ENCODE results near the gene ZFHX2.
"Not testable (repeated sequence)": the region's sequence is repeated elsewhere in the genome, so short reads cannot be mapped to it uniquely, and the experiment has no call there.

ZFHX2 gene

DNA sequence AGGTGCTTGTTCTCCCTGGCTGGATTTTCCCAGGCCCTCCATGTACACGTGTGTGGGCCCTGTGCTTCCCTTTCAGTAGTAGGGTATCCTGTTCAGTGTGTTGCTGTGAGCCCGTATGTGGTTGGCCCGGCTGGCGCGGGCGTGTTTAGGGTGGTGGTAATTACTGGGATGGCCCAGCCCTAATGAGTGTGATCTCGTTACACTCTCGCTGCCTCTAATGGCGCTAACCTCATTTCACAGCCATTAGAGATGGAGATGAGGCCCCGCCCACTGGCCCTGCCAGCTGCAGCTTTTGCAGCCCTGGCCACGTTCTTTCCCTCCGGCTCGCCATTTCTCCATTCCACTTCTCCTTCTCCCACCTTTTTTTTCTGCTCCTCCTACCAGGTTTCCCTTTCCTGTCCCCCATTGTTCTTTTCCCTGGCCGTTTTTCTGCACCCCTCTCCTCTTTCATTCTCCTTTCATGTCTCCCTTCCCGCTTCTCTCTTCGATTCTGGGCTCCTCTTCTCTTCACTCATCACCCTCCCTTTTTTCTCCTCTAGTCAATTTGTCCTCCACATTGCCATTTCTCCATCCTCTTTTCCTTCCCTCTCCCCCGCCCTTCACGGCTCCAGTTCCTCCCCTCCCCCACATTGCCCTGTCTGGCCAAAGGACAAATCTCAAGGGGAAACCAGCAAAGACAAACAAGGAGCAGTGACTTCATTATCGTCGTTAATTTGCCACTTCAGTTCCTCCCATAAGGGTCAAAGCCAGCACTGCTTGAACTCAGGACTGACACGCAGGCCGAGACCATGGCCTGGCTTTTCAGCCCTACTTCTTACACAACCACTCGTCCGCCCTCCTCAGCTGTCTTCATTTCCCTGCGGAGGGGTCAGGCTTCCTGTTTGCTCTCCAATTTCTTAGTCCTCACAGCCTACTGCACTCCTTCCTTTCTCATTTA, 6.8 kb downstream of the ZFHX2 start:
- no peak for DNase-seq (ENCODE audit: low read depth in 4 of 4, low spot score in 1 of 4)

DNA sequence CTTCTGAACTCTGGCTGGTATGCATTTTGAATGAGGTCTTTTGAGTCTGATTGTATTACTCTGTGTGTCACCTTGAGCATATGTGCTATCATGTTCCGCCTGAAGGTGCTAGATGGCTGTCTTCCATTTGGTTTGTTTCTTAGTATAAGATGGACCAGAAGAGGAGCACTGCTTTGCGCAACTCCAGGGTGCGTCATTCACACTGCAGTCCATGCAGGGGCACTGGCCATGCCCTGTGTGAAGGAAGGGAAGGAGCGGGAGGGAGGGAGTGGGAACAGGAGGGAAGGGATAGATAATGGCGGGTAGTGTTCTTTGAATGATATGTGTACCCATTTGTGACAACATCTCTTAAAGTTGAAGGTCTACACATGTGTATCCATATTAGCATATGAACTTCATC, 8.2 kb downstream of the ZFHX2 start:
- DNase-seq (ENCODE audit: low read depth in 4 of 4, low spot score in 1 of 4), result no peak

DNA sequence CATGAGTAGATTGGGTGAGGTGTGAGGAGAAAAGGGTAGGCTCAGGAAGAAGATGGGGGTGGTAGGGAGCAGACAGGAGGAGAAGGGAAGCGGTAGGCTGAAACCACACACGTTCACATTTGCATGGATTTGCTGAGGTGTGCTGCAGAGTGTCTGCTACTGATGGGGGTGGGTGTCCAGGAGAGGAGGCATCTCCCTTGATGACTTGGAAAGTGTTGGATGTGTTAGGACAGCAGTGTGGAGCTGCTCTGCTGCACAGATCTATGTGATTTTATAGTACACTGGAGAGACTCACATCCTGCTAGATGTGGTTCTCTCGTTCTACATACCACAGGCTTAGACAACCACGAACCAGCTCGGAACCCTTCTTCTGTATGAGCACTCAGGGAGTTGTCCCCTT, 9.3 kb downstream of the ZFHX2 start:
- DNase-seq (ENCODE audit: low read depth in 4 of 4, low spot score in 1 of 4), result no peak

DNA sequence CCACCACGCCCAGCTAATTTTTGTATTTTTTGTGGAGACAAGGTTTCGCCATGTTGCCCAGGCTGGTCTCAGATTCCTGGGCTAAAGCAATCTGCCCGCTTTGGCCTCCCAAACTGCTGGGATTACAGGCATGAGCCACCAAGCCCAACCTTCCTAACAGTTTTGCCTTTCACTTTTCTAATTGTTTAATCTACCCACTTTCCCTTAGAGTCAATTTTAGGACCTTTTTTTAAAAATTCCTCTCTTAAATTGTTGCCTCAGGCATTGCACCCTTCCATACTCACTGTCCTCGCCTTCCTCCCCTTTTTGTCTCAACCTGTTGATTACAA, 11.5 kb downstream of the ZFHX2 start:
- DNase-seq (ENCODE audit: low read depth in 4 of 4, low spot score in 1 of 4), result no peak

DNA sequence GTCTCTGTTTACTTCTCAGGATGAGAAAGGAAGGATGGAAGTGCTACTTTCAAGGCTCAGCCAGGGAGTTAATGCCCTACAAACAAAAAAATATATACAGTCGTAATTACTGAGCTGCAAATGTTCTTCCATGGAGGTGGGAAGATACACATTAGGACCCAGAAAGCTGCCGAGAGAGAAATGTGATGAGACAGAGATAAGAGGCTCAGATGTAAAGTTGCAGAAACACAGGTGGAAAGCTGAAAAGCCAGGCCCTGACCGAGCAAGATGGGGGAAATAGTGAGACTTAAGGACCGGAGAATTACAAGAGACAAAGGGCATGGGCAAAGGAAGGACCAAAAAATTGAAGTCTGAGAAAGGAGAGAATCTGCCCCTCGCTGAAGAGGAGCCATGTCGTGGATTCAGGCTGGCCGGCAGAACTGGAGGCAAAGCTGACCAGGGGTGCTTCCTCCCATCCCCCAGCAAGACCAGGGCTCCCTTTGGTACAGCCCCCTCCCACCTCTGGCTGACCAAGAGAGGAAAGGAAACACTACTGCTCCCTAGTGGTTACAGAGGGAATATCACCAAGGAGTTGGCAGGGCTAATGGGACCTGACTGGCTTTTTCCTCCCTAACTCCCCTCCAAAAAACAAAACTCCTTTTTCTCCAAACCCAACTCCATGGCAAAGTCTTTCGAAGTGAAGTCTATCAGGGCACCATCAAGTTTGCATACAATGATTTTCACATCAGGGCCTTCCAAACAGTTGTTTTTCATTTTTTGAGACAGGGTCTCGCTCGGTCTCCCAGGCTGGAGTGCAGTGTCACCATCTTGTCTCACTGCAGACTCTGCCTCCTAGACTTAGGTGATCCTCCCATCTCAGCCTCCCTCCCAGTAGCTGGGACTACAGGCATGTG, 12.1 kb downstream of the ZFHX2 start:
- no peak for DNase-seq (ENCODE audit: low read depth in 4 of 4, low spot score in 1 of 4)

DNA sequence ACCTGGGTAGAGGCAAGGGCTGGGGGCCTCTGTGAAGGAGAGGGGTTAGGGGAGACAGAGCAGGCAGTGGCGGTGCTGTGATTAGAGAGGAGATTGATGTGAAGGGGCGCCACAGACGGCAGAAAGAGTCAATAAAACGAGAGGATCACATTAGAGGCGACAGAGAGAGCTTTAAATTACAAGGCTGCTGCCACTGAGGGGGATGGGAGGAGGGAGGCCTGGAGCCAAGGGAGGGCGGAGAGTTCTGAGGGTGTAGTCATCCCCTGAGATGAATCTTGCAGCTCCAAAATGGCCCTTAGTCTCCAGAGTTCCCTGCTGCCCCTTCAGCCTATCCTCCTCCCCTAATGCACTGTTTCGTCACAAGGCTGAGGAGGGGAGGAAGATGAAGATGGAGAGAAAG, 12.8 kb downstream of the ZFHX2 start:
- no peak for DNase-seq (ENCODE audit: low read depth in 4 of 4, low spot score in 1 of 4)

DNA sequence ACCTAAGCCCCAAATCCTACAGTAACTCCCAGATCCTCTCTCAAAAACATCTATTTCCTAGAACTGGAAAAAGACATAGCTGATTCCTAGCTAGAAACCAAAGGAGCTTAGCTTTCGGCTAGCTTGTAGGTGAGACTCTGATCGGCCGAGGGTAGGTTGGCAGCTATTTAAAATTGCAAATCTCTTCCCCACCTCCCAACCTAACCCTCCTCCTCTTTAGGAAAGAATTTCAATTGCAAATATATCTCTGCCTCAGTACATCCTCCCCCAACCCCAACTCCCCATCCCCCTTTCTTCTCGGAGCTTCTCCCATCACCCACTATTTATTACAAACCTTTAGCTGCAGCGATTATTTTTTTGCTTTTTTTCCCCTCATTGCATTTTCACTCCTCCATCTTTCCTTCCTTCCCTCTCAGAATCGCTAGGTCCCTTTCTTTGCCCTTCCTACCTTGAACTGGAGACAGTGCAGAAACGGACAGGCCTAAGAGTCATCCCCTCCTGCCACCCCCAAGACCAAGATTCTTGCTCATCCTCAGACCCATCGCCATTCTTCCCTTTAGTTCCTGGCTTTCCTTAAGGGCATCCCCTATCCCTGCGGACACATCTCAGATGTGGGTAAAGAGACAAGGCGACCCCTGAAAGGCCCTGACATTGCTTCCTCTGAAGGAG, 13.4 kb downstream of the ZFHX2 start:
- DNase-seq (ENCODE audit: low read depth in 4 of 4, low spot score in 1 of 4), result no peak

DNA sequence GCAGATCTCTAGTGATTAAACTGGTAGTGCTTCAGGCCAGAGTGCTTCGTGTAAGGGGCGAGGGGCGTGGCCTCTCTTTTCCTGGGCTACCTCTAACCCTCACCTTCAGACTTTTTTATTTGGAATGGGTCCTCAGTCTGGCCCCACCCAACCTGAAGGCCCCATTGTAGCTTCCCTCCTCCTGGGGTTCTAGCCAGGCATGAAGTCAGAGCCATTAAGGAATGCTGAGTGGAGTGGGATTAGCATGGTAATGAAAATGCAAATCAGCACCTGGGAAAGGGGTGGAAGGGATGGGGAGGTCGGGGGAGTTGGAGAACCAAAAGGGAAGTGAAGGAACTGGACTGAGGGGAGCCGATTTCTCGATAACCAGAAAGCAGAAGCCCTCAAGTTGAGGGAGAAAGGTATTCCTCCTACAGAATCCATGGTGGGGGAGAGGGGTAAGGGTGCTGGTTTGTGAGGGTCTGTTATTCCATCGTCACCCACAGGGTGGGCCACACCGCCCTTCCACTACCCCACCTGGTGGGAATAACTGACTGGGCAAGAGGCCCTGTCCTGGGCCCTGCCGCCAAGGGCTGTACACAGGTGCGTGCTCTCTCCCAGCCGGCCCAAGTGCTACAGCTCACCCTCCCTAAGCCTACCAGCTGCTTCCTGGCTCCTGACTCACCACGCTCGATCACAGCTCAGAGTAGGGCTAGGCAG, 14.1 kb downstream of the ZFHX2 start:
- no peak for DNase-seq (ENCODE audit: low read depth in 4 of 4, low spot score in 1 of 4)

DNA sequence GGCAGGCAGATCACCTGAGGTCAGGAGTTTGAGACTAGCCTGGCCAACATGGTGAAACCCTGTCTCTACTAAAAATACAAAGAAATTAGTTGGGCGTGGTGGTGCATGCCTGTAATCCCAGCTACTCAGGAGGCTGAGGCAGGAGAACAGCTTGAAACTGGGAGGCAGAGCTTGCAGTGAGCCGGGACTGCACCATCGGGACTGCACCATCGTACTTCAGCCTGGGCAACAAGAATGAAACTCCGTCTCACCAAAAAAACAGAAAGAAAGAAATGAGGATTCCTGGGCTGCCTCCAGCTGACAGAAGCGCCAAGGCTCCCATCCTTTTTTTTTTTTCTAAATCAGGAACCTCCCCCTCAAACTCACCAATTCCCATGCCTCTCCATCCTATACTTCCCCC, 14.7 kb downstream of the ZFHX2 start:
- not testable (repeated sequence) for DNase-seq (ENCODE audit: low read depth in 4 of 4, low spot score in 1 of 4)

DNA sequence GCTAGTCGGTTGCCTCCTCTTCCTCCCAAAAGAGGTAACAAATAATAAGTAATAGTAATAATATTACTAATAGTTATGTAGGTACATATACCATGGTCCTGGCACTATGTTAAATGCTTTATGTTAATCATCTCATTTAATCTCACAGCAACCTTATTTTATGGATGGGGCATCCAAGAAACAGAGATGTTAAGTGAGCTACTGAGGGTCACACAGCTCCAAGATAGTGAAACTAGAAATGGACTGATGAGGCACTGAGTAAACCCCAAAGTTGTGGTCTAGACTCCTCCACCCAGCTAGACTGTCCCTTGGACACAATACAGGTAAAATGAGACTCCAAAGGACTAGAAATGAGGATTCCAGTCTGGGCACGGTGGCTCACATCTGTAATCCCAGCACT, 15.1 kb downstream of the ZFHX2 start:
- DNase-seq (ENCODE audit: low read depth in 4 of 4, low spot score in 1 of 4), result no peak

DNA sequence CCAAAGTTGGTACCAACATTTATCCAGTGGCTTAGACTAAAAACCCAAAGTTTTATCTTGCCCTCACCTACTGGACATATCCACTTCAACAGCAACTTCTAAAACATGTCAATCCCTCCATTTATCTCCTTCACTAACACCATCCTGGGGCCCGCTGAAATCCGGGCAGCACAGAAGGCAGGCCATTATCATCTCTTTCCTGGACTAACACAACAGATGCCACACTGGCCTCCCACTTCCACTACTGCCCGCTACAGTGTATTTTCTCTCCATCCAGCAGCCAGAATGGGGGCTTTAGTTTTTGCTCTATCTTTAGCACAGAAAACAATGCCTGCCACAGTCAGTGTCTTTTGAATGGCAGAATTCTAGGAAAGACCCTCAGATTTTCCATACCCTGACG, 15.6 kb downstream of the ZFHX2 start:
- no peak for DNase-seq (ENCODE audit: low read depth in 4 of 4, low spot score in 1 of 4)

DNA sequence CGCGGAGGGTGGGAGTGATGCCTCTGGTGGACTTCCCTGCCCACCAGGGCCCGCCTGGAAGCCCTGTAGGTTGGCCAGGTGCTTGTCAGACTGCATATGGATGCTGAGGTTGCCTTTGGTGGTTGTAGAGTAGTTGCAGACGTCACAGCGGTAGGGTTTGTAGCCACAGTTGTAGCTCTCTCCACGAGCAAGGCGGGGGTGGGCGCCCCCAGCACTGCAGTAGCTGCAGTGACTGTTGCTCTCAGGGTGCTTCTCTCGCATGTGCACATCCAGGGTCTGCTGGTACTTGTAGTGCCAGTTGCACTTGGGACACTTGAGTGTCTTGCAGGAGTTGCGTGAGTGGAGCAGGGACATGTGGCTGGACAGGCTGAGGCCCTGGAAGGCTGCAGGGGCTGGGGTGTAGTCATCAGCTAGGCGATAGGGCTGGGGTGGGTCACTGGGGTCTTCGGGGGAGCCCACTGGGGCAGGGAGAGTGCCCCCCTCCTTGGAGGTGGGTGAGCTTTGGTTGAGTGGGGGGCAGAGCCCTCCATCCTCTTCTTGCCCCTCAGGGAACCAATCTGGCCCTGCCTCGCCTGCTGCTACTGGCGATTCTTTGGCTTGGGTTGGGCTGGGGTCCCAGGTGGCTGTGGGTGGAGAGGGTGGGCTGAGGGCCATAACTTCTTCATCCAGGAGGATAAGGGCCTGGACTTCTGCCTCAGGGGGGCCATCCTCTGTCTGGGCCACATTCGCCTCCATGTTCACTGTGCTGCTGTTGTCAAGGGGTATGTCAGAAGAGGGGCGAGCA, 17.7 kb downstream of the ZFHX2 start:
- DNase-seq (ENCODE audit: low read depth in 4 of 4, low spot score in 1 of 4), result no peak

DNA sequence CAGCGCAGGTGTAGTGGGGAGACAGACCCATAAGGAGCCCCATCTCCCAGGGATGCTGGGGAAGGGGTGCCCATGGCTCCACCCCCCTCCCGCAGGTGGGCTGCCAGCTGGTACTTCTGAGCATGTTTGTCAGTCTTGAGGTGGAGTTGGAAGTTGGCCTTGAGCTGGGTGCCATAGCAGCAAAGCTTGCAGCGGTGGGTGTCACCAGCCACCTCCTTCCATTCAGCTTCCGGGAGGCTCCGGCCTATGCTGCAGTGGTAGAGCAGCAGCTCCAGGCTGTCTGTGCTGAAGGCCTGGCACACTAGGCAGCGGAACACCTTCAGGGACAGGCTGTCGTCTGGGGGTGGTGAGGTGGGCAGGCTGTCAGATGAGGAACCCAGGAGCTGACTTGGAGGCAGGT, 18.9 kb downstream of the ZFHX2 start:
- DNase-seq (ENCODE audit: low read depth in 4 of 4, low spot score in 1 of 4), result no peak

DNA sequence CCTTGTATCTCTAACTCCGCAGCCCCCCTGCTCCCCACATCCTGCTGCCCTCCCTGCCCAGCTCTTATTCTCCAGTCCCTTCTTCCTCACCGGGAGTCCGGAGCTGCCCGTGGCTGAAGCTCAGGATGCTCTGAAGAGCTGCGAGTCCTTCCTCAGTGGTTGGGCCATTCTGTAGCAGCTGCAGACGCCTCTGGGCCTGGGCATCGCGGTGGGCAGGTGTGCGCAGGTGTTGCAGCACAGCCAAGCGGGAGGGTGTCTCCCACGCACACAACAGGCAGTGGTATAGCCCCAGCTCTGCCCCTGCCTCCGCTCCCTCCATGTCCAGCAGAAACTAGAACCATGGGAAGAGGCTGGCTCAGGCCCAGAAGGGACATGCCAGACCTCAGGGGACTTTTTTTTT, 20.2 kb downstream of the ZFHX2 start:
- DNase-seq (ENCODE audit: low read depth in 4 of 4, low spot score in 1 of 4), result no peak

DNA sequence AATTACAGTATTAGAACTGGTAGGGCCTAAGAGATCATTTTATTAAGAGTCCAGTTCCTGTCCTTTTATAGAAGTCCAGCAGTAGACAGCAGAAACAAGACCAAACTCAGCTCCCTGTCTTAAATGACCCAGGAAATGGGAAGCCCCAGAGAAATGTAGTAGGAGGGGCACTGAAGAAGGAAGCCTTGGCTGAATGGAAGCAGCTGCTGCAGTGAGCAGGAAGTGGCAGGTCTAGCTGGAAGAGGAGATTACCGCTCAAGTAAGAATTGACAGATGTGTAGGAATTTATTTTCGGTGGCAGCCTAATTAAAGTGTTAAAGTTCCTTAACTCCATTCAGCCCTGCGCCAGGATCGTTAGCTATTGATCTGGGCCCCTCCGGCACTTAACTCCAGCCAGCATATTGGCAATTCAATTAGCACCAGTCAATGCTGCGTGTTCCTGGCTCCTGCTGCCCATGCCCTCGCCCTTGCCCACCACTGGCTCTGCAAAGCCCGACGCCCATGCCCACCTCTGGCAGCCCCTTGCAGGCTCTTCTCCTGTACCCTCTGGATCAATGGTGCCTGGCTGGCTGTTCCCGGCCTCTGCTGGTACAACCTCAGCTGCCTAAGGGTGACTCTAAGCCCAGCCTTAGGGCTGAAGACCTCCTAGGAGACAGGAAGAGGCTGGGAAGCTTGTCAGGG, 21.1 kb downstream of the ZFHX2 start:
- DNase-seq (ENCODE audit: low read depth in 4 of 4, low spot score in 1 of 4), result no peak

DNA sequence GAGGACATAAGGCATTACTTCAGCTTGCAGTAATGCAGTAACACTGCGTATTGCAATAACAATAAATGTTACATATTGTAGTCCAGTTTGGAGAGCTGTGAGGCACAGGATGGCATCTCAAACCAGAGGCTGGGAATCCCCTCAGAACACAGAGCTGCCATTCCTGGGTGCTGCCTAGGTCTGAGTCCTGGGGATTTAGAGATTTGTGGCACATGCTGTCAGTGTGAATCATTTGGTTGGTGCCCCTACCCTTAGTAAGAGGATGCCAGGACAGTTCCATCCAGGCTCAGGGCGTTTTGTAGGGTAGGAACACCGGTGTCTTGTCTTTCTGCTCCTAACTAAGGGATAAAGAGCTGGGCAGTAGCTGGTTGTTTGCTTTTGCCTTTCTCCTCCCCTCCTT, 22.5 kb downstream of the ZFHX2 start:
- no peak for DNase-seq (ENCODE audit: low read depth in 4 of 4, low spot score in 1 of 4)

DNA sequence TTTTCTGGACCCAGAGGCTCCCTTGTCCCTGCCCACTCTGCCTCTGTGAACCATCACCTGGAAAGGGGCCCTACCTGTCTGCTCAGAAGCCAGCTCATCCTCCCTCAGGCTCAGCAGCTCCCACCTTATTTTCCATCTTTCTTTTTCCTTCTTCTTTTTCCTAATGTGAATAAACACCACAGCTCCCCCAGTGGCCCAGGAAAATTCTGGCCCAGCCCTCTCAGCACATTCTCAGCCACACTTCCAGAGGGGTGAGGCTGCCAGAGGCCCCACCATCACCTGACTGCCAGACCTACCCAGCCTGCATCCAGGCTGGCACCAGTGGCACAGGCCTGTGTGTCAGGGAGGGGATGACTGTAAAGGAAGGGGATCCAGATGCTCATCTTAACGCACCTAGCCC, 23.0 kb downstream of the ZFHX2 start:
- no peak for DNase-seq (ENCODE audit: low read depth in 4 of 4, low spot score in 1 of 4)

DNA sequence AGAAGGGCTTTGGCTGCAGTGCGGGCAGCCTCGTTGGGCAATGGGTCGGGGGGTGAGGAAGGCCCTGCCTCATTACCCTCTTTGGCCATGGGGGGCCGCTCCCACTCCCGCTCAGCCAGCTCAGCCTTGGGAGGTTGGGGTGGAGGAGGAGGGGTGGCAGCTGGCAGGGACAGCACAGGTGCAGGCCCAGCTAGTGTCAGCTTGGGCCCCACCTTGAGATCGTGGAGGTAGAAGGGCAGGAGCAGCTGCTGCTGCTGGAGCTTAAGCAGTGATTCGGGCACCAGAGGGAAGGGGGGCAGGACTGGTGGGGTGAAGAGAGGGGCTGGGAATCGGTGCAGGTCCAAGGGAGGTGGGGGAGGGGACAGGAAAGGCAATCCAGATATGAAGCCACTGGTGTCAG, 26.0 kb downstream of the ZFHX2 start:
- DNase-seq (ENCODE audit: low read depth in 4 of 4, low spot score in 1 of 4), result no peak

DNA sequence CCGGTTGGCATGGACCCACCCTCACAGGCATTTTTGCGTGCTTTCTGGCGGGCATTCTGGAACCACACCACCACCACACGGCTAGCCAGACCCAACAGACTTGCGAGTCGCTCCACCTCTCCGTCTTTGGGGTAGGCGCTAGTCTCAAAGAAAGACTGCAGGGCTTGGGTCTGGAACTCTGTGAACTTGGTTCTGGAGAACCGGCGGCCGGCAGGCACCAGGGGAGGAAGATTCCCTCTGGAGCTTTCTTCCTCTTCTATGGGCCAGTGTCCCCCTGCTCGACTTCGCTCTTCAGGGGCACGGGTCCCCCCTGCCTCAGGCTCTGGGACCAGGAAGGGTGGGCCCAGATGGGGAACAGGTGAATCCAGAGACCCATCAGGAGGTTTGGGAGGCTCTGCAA, 26.6 kb downstream of the ZFHX2 start:
- no peak for DNase-seq (ENCODE audit: low read depth in 4 of 4, low spot score in 1 of 4)

Data from stimulated activated CD4-positive, alpha-beta T cell treated with anti-CD3 and anti-CD28 coated beads, Interleukin-1b, Interleukin-23, amount 100 ng/mL, for 24 hours (primary cell).